HepG2 (cell line): ENCODE data around the gene DGCR2. TPM values are rescaled to one million over a fixed set of nuclear protein-coding genes. Genes with fewer than 3 reads are reported as not detected.

Source experiments
- ATM ChIP-seq: fragments of 450-650 bp; IDR thresholded peaks from 2 replicates; pipeline ENCODE4 v1.7.1; 2017; ENCODE audit warnings: mild to moderate bottlenecking, borderline replicate concordance
- BATF2 ChIP-seq: sonication (generic); formaldehyde crosslinking; IDR thresholded peaks from 2 replicates; pipeline ENCODE4 v1.8.0; 2022; ENCODE audit warnings: mild to moderate bottlenecking, missing genetic modification reagents, moderate library complexity
- BCL6 ChIP-seq: IDR thresholded peaks from 2 replicates; pipeline ENCODE4 v1.6.1; 2016; ENCODE audit warnings: missing genetic modification reagents, missing compliant biosample characterization
- CEBPB ChIP-seq: IDR thresholded peaks from 2 replicates; pipeline ENCODE4 v1.6.1; 2011; ENCODE audit warnings: low read depth, low read length, improper control_type of control experiment, borderline replicate concordance
- HES4 ChIP-seq: sonication (generic); formaldehyde crosslinking; IDR thresholded peaks from 2 replicates; pipeline ENCODE4 v1.9.0; 2021; ENCODE audit warnings: mild to moderate bottlenecking, missing genetic modification reagents, borderline replicate concordance
- JDP2 ChIP-seq: sonication (generic); formaldehyde crosslinking; IDR thresholded peaks from 2 replicates; pipeline ENCODE4 v1.8.1; 2022; ENCODE audit warnings: missing genetic modification reagents, borderline replicate concordance
- KDM5B ChIP-seq: sonication (generic); formaldehyde crosslinking; IDR thresholded peaks from 2 replicates; pipeline ENCODE4 v1.4.0; 2020; ENCODE audit warnings: missing genetic modification reagents, mild to moderate bottlenecking, borderline replicate concordance
- NFATC3 ChIP-seq: sonication (generic); formaldehyde crosslinking; IDR thresholded peaks from 2 replicates; pipeline ENCODE4 v1.5.1; 2020; ENCODE audit warnings: mild to moderate bottlenecking, missing genetic modification reagents
- RFXANK ChIP-seq: IDR thresholded peaks from 2 replicates; pipeline ENCODE4 v1.6.1; 2016
- SP1 ChIP-seq, 2 experiments: fragments of 450-650 bp in 1 of 2; sonication (generic) in 1 of 2; formaldehyde crosslinking in 1 of 2; IDR thresholded peaks; 2 replicates each; pipeline versions ENCODE4 v1.4.0 to v1.6.1; 2016 to 2020; ENCODE audit warnings: missing genetic modification reagents in 1 of 2
- SRSF4 ChIP-seq: fragments of 200-400 bp; formaldehyde crosslinking; IDR thresholded peaks from one replicate; pipeline ENCODE4 v1.6.1; 2018; ENCODE audit warnings: mild to moderate bottlenecking, low read depth, low read length, moderate library complexity; ENCODE audit not compliant: poor library complexity, severe bottlenecking
- TBX3 ChIP-seq: fragments of 450-650 bp; IDR thresholded peaks from 2 replicates; pipeline ENCODE4 v1.6.1; 2017; ENCODE audit warnings: antibody characterized with exemption, mild to moderate bottlenecking, inconsistent platforms, borderline replicate concordance
- THAP8 ChIP-seq: sonication (generic); formaldehyde crosslinking; IDR thresholded peaks from 2 replicates; pipeline ENCODE4 v1.5.1; 2020; ENCODE audit warnings: missing genetic modification reagents, mild to moderate bottlenecking, borderline replicate concordance
- THAP9 ChIP-seq: sonication (generic); formaldehyde crosslinking; IDR thresholded peaks from 2 replicates; pipeline ENCODE4; 2020; ENCODE audit warnings: missing genetic modification reagents, mild to moderate bottlenecking, borderline replicate concordance
- TOPORS ChIP-seq: sonication (generic); formaldehyde crosslinking; IDR thresholded peaks from 2 replicates; pipeline ENCODE4 v1.8.0; 2023; ENCODE audit warnings: mild to moderate bottlenecking, missing genetic modification reagents
- ZBTB21 ChIP-seq: sonication (generic); formaldehyde crosslinking; IDR thresholded peaks from 2 replicates; pipeline ENCODE4 v1.4.0; 2020; ENCODE audit warnings: missing genetic modification reagents
- ZC3H4 ChIP-seq: sonication (generic); formaldehyde crosslinking; IDR thresholded peaks from 2 replicates; pipeline ENCODE4 v1.4.0; 2020; ENCODE audit warnings: missing genetic modification reagents, borderline replicate concordance
- ZFYVE20 ChIP-seq: sonication (generic); formaldehyde crosslinking; IDR thresholded peaks from 2 replicates; pipeline ENCODE4 v1.8.0; 2023; ENCODE audit warnings: low read depth, mild to moderate bottlenecking, moderate library complexity, missing genetic modification reagents, borderline replicate concordance
- ZNF282 ChIP-seq: fragments of 450-650 bp; IDR thresholded peaks from 2 replicates; pipeline ENCODE4 v1.6.1; 2018; ENCODE audit not compliant: partially characterized antibody
- ZNF317 ChIP-seq: sonication (generic); formaldehyde crosslinking; IDR thresholded peaks from 2 replicates; pipeline ENCODE4 v1.5.0; 2020; ENCODE audit warnings: mild to moderate bottlenecking, missing genetic modification reagents
- ZNF44 ChIP-seq: sonication (generic); formaldehyde crosslinking; IDR thresholded peaks from 2 replicates; pipeline ENCODE4 v1.5.1; 2020; ENCODE audit warnings: mild to moderate bottlenecking, missing genetic modification reagents
- ZNF597 ChIP-seq: sonication (generic); formaldehyde crosslinking; IDR thresholded peaks from 2 replicates; pipeline ENCODE4 v1.5.0; 2020; ENCODE audit warnings: missing genetic modification reagents
- ZNF672 ChIP-seq: sonication (generic); formaldehyde crosslinking; IDR thresholded peaks from 2 replicates; pipeline ENCODE4 v1.8.1; 2022; ENCODE audit warnings: missing genetic modification reagents
- ZNF737 ChIP-seq: sonication (generic); formaldehyde crosslinking; IDR thresholded peaks from 2 replicates; pipeline ENCODE4 v1.5.0; 2020; ENCODE audit warnings: missing genetic modification reagents, mild to moderate bottlenecking, borderline replicate concordance
- ZNF761 ChIP-seq: sonication (generic); formaldehyde crosslinking; conservative IDR thresholded peaks from 2 replicates; pipeline ENCODE4 v1.4.0; 2020; ENCODE audit warnings: mild to moderate bottlenecking, missing genetic modification reagents
- ZNF839 ChIP-seq: sonication (generic); formaldehyde crosslinking; IDR thresholded peaks from 2 replicates; pipeline ENCODE4 v1.4.0; 2020; ENCODE audit warnings: missing genetic modification reagents, mild to moderate bottlenecking, borderline replicate concordance
- polyA plus RNA-seq, 8 experiments: library from polyadenylated mRNA; depleted of rRNA in 3 of 8; stranded (reverse) in 7 of 8; unstranded in 1 of 8; fragments of >200 nt; fragmentation: Illumina TruSeq in 4 of 8; extraction: Trizol in 4 of 8; gene quantifications; 2 replicates each; pipeline versions ENCODE4 v1.2.1 to v1.2.3, GENCODE V29; 2011 to 2016; ENCODE audit warnings: low read depth in 4 of 8, missing spikeins in 1 of 8, mixed read lengths in 1 of 8; ENCODE audit not compliant: insufficient read depth in 1 of 8
- total RNA-seq, 5 experiments: library from RNA; depleted of rRNA; stranded (reverse); fragments of >200 nt; fragmentation: Illumina TruSeq; extraction: Trizol; gene quantifications; 2 replicates each; pipeline ENCODE4 v1.2.3, GENCODE V29; 2016; ENCODE audit warnings: low read depth in 1 of 5

The DGCR2 gene
- total and polyA plus RNA-seq, 2 of the 13 experiments (the other 11 are each of a cell fraction or from before 2014, with no cell fraction given) = 23.1 to 35.3 TPM

GRCh38 chr22:19109198-19110063, 12.8 kb downstream of the DGCR2 start (continued):
- TF ChIP-seq SRSF4 = no peak
- peak; percentile 82; the same call in 1 of the 2 replicates for TF ChIP-seq RFXANK (CRISPR knock-in tag)
- no peak for TF ChIP-seq ZNF597
- TF ChIP-seq NFATC3 (CRISPR knock-in tag) = no peak
- no peak for TF ChIP-seq ZNF737
- TF ChIP-seq HES4 (CRISPR knock-in tag) = no peak
- no peak for TF ChIP-seq JDP2 (CRISPR knock-in tag)
- no peak for TF ChIP-seq ZFYVE20
- TF ChIP-seq TBX3 = no peak
- TF ChIP-seq ZBTB21 (CRISPR knock-in tag) = no peak
- TF ChIP-seq SP1 (IDR thresholded peaks at IDR 0.05) = no peak
- TF ChIP-seq SP1 (CRISPR knock-in tag; IDR thresholded peaks at IDR 0.05) = no peak
- TF ChIP-seq ZC3H4 (CRISPR knock-in tag) = no peak
- no peak for TF ChIP-seq KDM5B
- TF ChIP-seq ATM = peak; percentile 81; the same call in 1 of the 2 replicates
- no peak for TF ChIP-seq ZNF839 (CRISPR knock-in tag)
- TF ChIP-seq ZNF317 = no peak
- TF ChIP-seq ZNF761 = no peak
- peak; percentile 94 for TF ChIP-seq BCL6
- no peak for TF ChIP-seq ZNF672 (CRISPR knock-in tag)
- no peak for TF ChIP-seq ZNF44 (CRISPR knock-in tag)
- TF ChIP-seq ZNF282 = no peak
- TF ChIP-seq BATF2 (CRISPR knock-in tag) = no peak
- peak; percentile 96 for TF ChIP-seq CEBPB
- no peak for TF ChIP-seq THAP8 (CRISPR knock-in tag)
- no peak for TF ChIP-seq TOPORS (CRISPR knock-in tag)
- no peak for TF ChIP-seq THAP9 (CRISPR knock-in tag)
